ENCODE data around the gene PCDHA5.
"Not testable (repeated sequence)": the region's sequence is repeated elsewhere in the genome, so short reads cannot be mapped to it uniquely, and the experiment has no call there.

GRCh38 chr5:140808241-140808888 is 13.0 kb upstream of the PCDHA5 start:
- TF ChIP-seq CTCF (conservative IDR thresholded peaks at IDR 0.05 in 1 of 2, IDR thresholded peaks at IDR 0.05 in 1 of 2; ENCODE audit: extremely low read depth in 1 of 2, insufficient read depth in 1 of 2, low read depth in 1 of 2, low read length in 2 of 2); EZH2 (IDR thresholded peaks at IDR 0.05; ENCODE audit: borderline replicate concordance, low read length): not testable (repeated sequence)
